WTC11 (cell line): Measurements from ENCODE around the gene CRTC3. TPM values are rescaled to one million over a fixed set of nuclear protein-coding genes. Genes with fewer than 3 reads are reported as not detected.

Experiments used
- ATAC-seq: fragments of 200-7000 bp; cut with Tn5 transposase; 2 replicates; pipeline ENCODE4 v1.10.0; 2021; ENCODE audit warnings: mild to moderate bottlenecking, moderate library complexity
- CTCF ChIA-PET: fragments of 300-600 bp; sonication (Branson Sonifier 250); formaldehyde crosslinking; loops from one replicate; lab custom pipeline; 2021; ENCODE audit warnings: antibody characterized with exemption; lab: Charles Lee
- POLR2A ChIA-PET: fragments of 350-600 bp; sonication (Branson Sonifier 250); formaldehyde crosslinking; loops from one replicate; lab custom pipeline; 2021; ENCODE audit warnings: antibody characterized with exemption; lab: Charles Lee
- DNase-seq: peaks from one replicate; pipeline ENCODE4 v3.0.0; 2021; ENCODE audit warnings: low spot score
- H3K27ac Mint-ChIP-seq: 2 replicates; pipeline ENCODE4 v1.8.0; 2021; ENCODE audit warnings: mixed read lengths
- H3K27me3 Mint-ChIP-seq: 2 replicates; pipeline ENCODE4 v1.8.0; 2021; ENCODE audit warnings: low read depth, mild to moderate bottlenecking, moderate library complexity, mixed read lengths
- H3K36me3 Mint-ChIP-seq: 2 replicates; pipeline ENCODE4 v1.8.0; 2021; ENCODE audit warnings: mixed read lengths
- H3K4me1 Mint-ChIP-seq: 2 replicates; pipeline ENCODE4 v1.8.0; 2022; ENCODE audit warnings: mixed read lengths
- H3K4me3 Mint-ChIP-seq: 2 replicates; pipeline ENCODE4 v1.8.0; 2021; ENCODE audit warnings: mild to moderate bottlenecking, moderate library complexity, mixed read lengths
- H3K9me3 Mint-ChIP-seq: 2 replicates; pipeline ENCODE4 v1.8.0; 2021; ENCODE audit warnings: mixed read lengths
- ETV6 ChIP-seq: sonication (generic); formaldehyde crosslinking; IDR thresholded peaks from 2 replicates; pipeline ENCODE4 v1.8.1; 2022; ENCODE audit warnings: mild to moderate bottlenecking, missing genetic modification reagents
- JUN ChIP-seq: sonication (generic); formaldehyde crosslinking; IDR thresholded peaks from 2 replicates; pipeline ENCODE4 v1.8.0; 2023; ENCODE audit warnings: mild to moderate bottlenecking, missing genetic modification reagents
- PRRX2 ChIP-seq: fragments of 250-450 bp; sonication (Bioruptor Pico); IDR thresholded peaks from 2 replicates; pipeline ENCODE4 v1.8.0; 2021; ENCODE audit warnings: mild to moderate bottlenecking
- TEAD1 ChIP-seq: sonication (generic); formaldehyde crosslinking; IDR thresholded peaks from 2 replicates; pipeline ENCODE4 v1.8.0; 2022; ENCODE audit warnings: mild to moderate bottlenecking, missing genetic modification reagents
- ZNF121 ChIP-seq: sonication (generic); formaldehyde crosslinking; IDR thresholded peaks from 2 replicates; pipeline ENCODE4 v1.8.0; 2023; ENCODE audit warnings: missing genetic modification reagents
- ZNF232 ChIP-seq: sonication (generic); formaldehyde crosslinking; IDR thresholded peaks from 2 replicates; pipeline ENCODE4 v1.8.0; 2022; ENCODE audit warnings: mild to moderate bottlenecking, missing genetic modification reagents
- ZNF263 ChIP-seq: sonication (generic); formaldehyde crosslinking; IDR thresholded peaks from 2 replicates; pipeline ENCODE4 v1.8.1; 2022; ENCODE audit warnings: low read depth, mild to moderate bottlenecking, moderate library complexity, missing genetic modification reagents
- ZNF671 ChIP-seq: fragments of 250-450 bp; sonication (Bioruptor Pico); IDR thresholded peaks from 2 replicates; pipeline ENCODE4 v1.8.0; 2021; ENCODE audit warnings: mild to moderate bottlenecking
- total RNA-seq: library from RNA; stranded (reverse); gene quantifications from 3 replicates; pipeline ENCODE4 v1.2.3, GENCODE V29; 2021
- TF ChIP-seq, protein P1 (sequence below): sonication (generic); formaldehyde crosslinking; conservative IDR thresholded peaks from 2 replicates; pipeline ENCODE4 v1.8.1; 2023; ENCODE audit warnings: mild to moderate bottlenecking, low read depth, missing genetic modification reagents, moderate library complexity
- TF ChIP-seq, protein P2 (sequence below): sonication (generic); formaldehyde crosslinking; IDR thresholded peaks from 2 replicates; pipeline ENCODE4 v1.8.0; 2022; ENCODE audit warnings: mild to moderate bottlenecking, missing genetic modification reagents
- TF ChIP-seq, protein P3 (sequence below): sonication (generic); formaldehyde crosslinking; IDR thresholded peaks from 2 replicates; pipeline ENCODE4 v1.8.0; 2022; ENCODE audit warnings: mild to moderate bottlenecking, missing genetic modification reagents
- TF ChIP-seq, protein P4 (sequence below): sonication (generic); formaldehyde crosslinking; IDR thresholded peaks from 2 replicates; pipeline ENCODE4 v1.8.0; 2023; ENCODE audit warnings: missing genetic modification reagents, mild to moderate bottlenecking, borderline replicate concordance
- TF ChIP-seq, protein P5 (sequence below): fragments of 200-600 bp; IDR thresholded peaks from 2 replicates; pipeline ENCODE4 v1.8.0; 2022; ENCODE audit warnings: antibody characterized with exemption
- TF ChIP-seq, protein P6 (sequence below): sonication (generic); formaldehyde crosslinking; IDR thresholded peaks from 2 replicates; pipeline ENCODE4 v1.8.1; 2023; ENCODE audit warnings: mild to moderate bottlenecking, moderate library complexity, missing genetic modification reagents
- TF ChIP-seq, protein P7 (sequence below): sonication (generic); formaldehyde crosslinking; conservative IDR thresholded peaks from 2 replicates; pipeline ENCODE4 v1.8.1; 2022; ENCODE audit warnings: mild to moderate bottlenecking, missing genetic modification reagents

CRTC3 gene
- total RNA-seq, 1 experiment from 2014 or later: 8.4 TPM

DNA sequence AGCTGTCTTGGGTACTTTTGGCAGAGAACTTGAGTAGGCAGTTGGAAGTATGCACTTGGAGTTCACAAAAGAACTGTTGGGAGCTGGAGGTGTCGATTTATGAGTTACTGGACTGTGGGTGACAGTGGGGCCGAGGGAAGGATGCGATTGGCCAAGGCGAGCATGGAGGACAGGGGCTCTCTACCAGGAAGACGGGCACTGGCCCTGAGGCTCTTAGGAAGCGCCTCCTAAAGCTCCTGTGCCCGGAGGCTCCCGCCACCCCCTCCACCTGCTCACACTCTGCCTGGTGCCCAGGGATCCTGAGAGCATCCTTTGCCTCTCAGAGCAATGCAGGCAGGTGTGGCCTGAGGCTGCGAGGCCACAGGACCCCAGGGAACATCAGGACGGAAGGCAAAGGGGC is 69.0 kb downstream of the CRTC3 start (continued):
- TF ChIP-seq, protein P1, sequence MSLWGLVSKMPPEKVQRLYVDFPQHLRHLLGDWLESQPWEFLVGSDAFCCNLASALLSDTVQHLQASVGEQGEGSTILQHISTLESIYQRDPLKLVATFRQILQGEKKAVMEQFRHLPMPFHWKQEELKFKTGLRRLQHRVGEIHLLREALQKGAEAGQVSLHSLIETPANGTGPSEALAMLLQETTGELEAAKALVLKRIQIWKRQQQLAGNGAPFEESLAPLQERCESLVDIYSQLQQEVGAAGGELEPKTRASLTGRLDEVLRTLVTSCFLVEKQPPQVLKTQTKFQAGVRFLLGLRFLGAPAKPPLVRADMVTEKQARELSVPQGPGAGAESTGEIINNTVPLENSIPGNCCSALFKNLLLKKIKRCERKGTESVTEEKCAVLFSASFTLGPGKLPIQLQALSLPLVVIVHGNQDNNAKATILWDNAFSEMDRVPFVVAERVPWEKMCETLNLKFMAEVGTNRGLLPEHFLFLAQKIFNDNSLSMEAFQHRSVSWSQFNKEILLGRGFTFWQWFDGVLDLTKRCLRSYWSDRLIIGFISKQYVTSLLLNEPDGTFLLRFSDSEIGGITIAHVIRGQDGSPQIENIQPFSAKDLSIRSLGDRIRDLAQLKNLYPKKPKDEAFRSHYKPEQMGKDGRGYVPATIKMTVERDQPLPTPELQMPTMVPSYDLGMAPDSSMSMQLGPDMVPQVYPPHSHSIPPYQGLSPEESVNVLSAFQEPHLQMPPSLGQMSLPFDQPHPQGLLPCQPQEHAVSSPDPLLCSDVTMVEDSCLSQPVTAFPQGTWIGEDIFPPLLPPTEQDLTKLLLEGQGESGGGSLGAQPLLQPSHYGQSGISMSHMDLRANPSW (CRISPR knock-in tag): no peak
- TF ChIP-seq, protein P2, sequence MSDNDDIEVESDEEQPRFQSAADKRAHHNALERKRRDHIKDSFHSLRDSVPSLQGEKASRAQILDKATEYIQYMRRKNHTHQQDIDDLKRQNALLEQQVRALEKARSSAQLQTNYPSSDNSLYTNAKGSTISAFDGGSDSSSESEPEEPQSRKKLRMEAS (CRISPR knock-in tag): no peak
- TF ChIP-seq TEAD1 (CRISPR knock-in tag) (no peak), ZNF671 (no peak), ZNF232 (CRISPR knock-in tag) (no peak)

DNA sequence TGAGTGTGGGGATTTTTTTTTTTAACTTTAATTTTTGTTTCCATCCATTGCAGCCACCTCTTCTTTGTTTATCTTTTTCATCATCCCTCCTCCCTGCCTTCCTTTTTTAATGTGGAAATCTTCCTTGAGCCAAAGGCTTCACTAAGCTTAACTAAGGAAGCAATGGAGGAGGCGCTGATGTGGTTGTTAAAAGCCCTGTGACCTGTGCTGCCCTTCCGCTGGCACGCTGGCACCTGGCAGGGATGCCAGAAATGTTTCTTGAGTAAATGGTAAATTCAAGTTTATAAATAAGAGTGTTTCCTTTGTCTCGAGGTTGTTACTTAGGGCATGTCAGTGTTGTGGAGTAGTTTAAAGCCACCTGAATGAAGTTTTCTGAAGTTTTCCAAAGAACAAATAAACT is 69.4 kb downstream of the CRTC3 start:
- Mint-ChIP-seq H3K9me3 (no peaks in the 10 kb centered on the region), H3K27ac (no peak overlapping the region), H3K4me3 (no peak overlapping the region), H3K36me3 (no peaks in the 10 kb centered on the region), H3K27me3 (no peaks in the 10 kb centered on the region), H3K4me1 (peaks cover 22% of the 10 kb centered on the region)
- ATAC-seq (no peak), DNase-seq (no peak)
- ChIA-PET POLR2A (no interaction called here), CTCF (interaction anchor here (0.7 to 2.1 kb wide), 9 partner anchors 8 to 333 kb away, joined by 3 to 12 read pairs (median 4); partner anchors contain the start of genes CRTC3 and HDDC3)
- TF ChIP-seq ZNF263 (CRISPR knock-in tag): no peak
- TF ChIP-seq, protein P3, sequence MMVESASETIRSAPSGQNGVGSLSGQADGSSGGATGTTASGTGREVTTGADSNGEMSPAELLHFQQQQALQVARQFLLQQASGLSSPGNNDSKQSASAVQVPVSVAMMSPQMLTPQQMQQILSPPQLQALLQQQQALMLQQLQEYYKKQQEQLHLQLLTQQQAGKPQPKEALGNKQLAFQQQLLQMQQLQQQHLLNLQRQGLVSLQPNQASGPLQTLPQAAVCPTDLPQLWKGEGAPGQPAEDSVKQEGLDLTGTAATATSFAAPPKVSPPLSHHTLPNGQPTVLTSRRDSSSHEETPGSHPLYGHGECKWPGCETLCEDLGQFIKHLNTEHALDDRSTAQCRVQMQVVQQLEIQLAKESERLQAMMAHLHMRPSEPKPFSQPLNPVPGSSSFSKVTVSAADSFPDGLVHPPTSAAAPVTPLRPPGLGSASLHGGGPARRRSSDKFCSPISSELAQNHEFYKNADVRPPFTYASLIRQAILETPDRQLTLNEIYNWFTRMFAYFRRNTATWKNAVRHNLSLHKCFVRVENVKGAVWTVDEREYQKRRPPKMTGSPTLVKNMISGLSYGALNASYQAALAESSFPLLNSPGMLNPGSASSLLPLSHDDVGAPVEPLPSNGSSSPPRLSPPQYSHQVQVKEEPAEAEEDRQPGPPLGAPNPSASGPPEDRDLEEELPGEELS: no peak
- TF ChIP-seq, protein P4, sequence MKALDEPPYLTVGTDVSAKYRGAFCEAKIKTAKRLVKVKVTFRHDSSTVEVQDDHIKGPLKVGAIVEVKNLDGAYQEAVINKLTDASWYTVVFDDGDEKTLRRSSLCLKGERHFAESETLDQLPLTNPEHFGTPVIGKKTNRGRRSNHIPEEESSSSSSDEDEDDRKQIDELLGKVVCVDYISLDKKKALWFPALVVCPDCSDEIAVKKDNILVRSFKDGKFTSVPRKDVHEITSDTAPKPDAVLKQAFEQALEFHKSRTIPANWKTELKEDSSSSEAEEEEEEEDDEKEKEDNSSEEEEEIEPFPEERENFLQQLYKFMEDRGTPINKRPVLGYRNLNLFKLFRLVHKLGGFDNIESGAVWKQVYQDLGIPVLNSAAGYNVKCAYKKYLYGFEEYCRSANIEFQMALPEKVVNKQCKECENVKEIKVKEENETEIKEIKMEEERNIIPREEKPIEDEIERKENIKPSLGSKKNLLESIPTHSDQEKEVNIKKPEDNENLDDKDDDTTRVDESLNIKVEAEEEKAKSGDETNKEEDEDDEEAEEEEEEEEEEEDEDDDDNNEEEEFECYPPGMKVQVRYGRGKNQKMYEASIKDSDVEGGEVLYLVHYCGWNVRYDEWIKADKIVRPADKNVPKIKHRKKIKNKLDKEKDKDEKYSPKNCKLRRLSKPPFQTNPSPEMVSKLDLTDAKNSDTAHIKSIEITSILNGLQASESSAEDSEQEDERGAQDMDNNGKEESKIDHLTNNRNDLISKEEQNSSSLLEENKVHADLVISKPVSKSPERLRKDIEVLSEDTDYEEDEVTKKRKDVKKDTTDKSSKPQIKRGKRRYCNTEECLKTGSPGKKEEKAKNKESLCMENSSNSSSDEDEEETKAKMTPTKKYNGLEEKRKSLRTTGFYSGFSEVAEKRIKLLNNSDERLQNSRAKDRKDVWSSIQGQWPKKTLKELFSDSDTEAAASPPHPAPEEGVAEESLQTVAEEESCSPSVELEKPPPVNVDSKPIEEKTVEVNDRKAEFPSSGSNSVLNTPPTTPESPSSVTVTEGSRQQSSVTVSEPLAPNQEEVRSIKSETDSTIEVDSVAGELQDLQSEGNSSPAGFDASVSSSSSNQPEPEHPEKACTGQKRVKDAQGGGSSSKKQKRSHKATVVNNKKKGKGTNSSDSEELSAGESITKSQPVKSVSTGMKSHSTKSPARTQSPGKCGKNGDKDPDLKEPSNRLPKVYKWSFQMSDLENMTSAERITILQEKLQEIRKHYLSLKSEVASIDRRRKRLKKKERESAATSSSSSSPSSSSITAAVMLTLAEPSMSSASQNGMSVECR: no peak
- TF ChIP-seq, protein P5, sequence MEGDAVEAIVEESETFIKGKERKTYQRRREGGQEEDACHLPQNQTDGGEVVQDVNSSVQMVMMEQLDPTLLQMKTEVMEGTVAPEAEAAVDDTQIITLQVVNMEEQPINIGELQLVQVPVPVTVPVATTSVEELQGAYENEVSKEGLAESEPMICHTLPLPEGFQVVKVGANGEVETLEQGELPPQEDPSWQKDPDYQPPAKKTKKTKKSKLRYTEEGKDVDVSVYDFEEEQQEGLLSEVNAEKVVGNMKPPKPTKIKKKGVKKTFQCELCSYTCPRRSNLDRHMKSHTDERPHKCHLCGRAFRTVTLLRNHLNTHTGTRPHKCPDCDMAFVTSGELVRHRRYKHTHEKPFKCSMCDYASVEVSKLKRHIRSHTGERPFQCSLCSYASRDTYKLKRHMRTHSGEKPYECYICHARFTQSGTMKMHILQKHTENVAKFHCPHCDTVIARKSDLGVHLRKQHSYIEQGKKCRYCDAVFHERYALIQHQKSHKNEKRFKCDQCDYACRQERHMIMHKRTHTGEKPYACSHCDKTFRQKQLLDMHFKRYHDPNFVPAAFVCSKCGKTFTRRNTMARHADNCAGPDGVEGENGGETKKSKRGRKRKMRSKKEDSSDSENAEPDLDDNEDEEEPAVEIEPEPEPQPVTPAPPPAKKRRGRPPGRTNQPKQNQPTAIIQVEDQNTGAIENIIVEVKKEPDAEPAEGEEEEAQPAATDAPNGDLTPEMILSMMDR: no peak
- TF ChIP-seq, protein P6, sequence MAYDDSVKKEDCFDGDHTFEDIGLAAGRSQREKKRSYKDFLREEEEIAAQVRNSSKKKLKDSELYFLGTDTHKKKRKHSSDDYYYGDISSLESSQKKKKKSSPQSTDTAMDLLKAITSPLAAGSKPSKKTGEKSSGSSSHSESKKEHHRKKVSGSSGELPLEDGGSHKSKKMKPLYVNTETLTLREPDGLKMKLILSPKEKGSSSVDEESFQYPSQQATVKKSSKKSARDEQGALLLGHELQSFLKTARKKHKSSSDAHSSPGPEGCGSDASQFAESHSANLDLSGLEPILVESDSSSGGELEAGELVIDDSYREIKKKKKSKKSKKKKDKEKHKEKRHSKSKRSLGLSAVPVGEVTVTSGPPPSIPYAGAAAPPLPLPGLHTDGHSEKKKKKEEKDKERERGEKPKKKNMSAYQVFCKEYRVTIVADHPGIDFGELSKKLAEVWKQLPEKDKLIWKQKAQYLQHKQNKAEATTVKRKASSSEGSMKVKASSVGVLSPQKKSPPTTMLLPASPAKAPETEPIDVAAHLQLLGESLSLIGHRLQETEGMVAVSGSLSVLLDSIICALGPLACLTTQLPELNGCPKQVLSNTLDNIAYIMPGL (CRISPR knock-in tag): no peak
- no peak for TF ChIP-seq ZNF121 (CRISPR knock-in tag)
- TF ChIP-seq ETV6 (CRISPR knock-in tag): no peak
- TF ChIP-seq, protein P7, sequence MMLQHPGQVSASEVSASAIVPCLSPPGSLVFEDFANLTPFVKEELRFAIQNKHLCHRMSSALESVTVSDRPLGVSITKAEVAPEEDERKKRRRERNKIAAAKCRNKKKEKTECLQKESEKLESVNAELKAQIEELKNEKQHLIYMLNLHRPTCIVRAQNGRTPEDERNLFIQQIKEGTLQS (CRISPR knock-in tag): no peak
- no peak for TF ChIP-seq PRRX2
- TF ChIP-seq JUN: no peak
